ENCODE measurements around the gene PRDM10. TPM values are rescaled to one million over a fixed set of nuclear protein-coding genes. Genes with fewer than 3 reads are reported as not detected.

The PRDM10 gene
- total RNA-seq, 1 experiment from 2014 or later: 18.9 TPM

DNA sequence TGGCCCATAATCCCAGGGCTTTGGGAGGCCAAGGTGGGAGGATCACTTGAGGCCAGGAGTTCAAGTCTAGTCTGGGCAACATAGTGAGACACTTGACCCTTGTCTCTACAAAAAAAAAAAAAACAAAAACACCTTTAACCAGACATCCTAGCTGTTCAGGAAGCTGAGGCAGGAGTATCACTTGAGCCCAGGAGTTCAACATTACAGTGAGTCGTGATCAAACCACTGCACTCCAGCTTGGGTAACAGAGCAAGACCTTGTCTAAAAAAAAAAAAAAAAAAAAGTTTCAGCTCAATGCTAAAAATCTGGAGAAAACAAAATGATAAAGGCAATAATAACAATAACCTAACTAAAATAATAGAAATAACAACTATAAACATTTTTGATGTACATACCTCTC, 44.5 kb upstream of the PRDM10 start:
- no peak overlapping the region for H3K27ac Mint-ChIP-seq
- no peak overlapping the region for H3K4me3 Mint-ChIP-seq
- peaks cover 3% of the 10 kb centered on the region; the same call in 1 of the 2 replicates for H3K36me3 Mint-ChIP-seq
- no peaks in the 10 kb centered on the region for H3K4me1 Mint-ChIP-seq
- DNase-seq (ENCODE audit: low spot score): no peak
- no peaks in the 10 kb centered on the region; the same call in 1 of the 2 replicates for H3K27me3 Mint-ChIP-seq (ENCODE audit: low read depth)
- CTCF ChIA-PET: no interaction called here
- POLR2A ChIA-PET: no interaction called here
- no peak for ATAC-seq
- peaks cover 10% of the 10 kb centered on the region for H3K9me3 Mint-ChIP-seq
- TF ChIP-seq, protein P1, sequence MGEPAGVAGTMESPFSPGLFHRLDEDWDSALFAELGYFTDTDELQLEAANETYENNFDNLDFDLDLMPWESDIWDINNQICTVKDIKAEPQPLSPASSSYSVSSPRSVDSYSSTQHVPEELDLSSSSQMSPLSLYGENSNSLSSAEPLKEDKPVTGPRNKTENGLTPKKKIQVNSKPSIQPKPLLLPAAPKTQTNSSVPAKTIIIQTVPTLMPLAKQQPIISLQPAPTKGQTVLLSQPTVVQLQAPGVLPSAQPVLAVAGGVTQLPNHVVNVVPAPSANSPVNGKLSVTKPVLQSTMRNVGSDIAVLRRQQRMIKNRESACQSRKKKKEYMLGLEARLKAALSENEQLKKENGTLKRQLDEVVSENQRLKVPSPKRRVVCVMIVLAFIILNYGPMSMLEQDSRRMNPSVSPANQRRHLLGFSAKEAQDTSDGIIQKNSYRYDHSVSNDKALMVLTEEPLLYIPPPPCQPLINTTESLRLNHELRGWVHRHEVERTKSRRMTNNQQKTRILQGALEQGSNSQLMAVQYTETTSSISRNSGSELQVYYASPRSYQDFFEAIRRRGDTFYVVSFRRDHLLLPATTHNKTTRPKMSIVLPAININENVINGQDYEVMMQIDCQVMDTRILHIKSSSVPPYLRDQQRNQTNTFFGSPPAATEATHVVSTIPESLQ (CRISPR knock-in tag; IDR thresholded peaks at IDR 0.05): no peak
- TF ChIP-seq NFATC4 (CRISPR knock-in tag; IDR thresholded peaks at IDR 0.05) (no peak), ZNF138 (CRISPR knock-in tag; conservative IDR thresholded peaks at IDR 0.05) (no peak), ZNF416 (CRISPR knock-in tag; IDR thresholded peaks at IDR 0.05) (no peak), SMAD3 (CRISPR knock-in tag; IDR thresholded peaks at IDR 0.05; ENCODE audit: borderline replicate concordance) (no peak), CREM (CRISPR knock-in tag; IDR thresholded peaks at IDR 0.05) (no peak), NR1H2 (CRISPR knock-in tag; IDR thresholded peaks at IDR 0.05) (no peak), ESRRA (CRISPR knock-in tag; IDR thresholded peaks at IDR 0.05; ENCODE audit: borderline replicate concordance) (no peak), ETV6 (CRISPR knock-in tag; IDR thresholded peaks at IDR 0.05) (no peak), ELF4 (CRISPR knock-in tag; IDR thresholded peaks at IDR 0.05; ENCODE audit: low read depth) (no peak), TP53 (CRISPR knock-in tag; IDR thresholded peaks at IDR 0.05) (no peak)
- TF ChIP-seq, protein P2, sequence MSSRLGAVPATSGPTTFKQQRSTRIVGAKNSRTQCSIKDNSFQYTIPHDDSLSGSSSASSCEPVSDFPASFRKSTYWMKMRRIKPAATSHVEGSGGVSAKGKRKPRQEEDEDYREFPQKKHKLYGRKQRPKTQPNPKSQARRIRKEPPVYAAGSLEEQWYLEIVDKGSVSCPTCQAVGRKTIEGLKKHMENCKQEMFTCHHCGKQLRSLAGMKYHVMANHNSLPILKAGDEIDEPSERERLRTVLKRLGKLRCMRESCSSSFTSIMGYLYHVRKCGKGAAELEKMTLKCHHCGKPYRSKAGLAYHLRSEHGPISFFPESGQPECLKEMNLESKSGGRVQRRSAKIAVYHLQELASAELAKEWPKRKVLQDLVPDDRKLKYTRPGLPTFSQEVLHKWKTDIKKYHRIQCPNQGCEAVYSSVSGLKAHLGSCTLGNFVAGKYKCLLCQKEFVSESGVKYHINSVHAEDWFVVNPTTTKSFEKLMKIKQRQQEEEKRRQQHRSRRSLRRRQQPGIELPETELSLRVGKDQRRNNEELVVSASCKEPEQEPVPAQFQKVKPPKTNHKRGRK (CRISPR knock-in tag; IDR thresholded peaks at IDR 0.05; ENCODE audit: borderline replicate concordance): no peak
- TF ChIP-seq, protein P3, sequence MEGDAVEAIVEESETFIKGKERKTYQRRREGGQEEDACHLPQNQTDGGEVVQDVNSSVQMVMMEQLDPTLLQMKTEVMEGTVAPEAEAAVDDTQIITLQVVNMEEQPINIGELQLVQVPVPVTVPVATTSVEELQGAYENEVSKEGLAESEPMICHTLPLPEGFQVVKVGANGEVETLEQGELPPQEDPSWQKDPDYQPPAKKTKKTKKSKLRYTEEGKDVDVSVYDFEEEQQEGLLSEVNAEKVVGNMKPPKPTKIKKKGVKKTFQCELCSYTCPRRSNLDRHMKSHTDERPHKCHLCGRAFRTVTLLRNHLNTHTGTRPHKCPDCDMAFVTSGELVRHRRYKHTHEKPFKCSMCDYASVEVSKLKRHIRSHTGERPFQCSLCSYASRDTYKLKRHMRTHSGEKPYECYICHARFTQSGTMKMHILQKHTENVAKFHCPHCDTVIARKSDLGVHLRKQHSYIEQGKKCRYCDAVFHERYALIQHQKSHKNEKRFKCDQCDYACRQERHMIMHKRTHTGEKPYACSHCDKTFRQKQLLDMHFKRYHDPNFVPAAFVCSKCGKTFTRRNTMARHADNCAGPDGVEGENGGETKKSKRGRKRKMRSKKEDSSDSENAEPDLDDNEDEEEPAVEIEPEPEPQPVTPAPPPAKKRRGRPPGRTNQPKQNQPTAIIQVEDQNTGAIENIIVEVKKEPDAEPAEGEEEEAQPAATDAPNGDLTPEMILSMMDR (IDR thresholded peaks at IDR 0.05): no peak
- TF ChIP-seq, protein P4, sequence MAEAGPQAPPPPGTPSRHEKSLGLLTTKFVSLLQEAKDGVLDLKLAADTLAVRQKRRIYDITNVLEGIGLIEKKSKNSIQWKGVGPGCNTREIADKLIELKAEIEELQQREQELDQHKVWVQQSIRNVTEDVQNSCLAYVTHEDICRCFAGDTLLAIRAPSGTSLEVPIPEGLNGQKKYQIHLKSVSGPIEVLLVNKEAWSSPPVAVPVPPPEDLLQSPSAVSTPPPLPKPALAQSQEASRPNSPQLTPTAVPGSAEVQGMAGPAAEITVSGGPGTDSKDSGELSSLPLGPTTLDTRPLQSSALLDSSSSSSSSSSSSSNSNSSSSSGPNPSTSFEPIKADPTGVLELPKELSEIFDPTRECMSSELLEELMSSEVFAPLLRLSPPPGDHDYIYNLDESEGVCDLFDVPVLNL (CRISPR knock-in tag; IDR thresholded peaks at IDR 0.05; ENCODE audit: borderline replicate concordance, low read depth): no peak
- TF ChIP-seq, protein P5, sequence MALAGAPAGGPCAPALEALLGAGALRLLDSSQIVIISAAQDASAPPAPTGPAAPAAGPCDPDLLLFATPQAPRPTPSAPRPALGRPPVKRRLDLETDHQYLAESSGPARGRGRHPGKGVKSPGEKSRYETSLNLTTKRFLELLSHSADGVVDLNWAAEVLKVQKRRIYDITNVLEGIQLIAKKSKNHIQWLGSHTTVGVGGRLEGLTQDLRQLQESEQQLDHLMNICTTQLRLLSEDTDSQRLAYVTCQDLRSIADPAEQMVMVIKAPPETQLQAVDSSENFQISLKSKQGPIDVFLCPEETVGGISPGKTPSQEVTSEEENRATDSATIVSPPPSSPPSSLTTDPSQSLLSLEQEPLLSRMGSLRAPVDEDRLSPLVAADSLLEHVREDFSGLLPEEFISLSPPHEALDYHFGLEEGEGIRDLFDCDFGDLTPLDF (CRISPR knock-in tag; IDR thresholded peaks at IDR 0.05): no peak
- TF ChIP-seq, protein P6, sequence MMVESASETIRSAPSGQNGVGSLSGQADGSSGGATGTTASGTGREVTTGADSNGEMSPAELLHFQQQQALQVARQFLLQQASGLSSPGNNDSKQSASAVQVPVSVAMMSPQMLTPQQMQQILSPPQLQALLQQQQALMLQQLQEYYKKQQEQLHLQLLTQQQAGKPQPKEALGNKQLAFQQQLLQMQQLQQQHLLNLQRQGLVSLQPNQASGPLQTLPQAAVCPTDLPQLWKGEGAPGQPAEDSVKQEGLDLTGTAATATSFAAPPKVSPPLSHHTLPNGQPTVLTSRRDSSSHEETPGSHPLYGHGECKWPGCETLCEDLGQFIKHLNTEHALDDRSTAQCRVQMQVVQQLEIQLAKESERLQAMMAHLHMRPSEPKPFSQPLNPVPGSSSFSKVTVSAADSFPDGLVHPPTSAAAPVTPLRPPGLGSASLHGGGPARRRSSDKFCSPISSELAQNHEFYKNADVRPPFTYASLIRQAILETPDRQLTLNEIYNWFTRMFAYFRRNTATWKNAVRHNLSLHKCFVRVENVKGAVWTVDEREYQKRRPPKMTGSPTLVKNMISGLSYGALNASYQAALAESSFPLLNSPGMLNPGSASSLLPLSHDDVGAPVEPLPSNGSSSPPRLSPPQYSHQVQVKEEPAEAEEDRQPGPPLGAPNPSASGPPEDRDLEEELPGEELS (CRISPR knock-in tag; IDR thresholded peaks at IDR 0.05): no peak
- TF ChIP-seq, protein P7, sequence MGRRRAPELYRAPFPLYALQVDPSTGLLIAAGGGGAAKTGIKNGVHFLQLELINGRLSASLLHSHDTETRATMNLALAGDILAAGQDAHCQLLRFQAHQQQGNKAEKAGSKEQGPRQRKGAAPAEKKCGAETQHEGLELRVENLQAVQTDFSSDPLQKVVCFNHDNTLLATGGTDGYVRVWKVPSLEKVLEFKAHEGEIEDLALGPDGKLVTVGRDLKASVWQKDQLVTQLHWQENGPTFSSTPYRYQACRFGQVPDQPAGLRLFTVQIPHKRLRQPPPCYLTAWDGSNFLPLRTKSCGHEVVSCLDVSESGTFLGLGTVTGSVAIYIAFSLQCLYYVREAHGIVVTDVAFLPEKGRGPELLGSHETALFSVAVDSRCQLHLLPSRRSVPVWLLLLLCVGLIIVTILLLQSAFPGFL (CRISPR knock-in tag; IDR thresholded peaks at IDR 0.05; ENCODE audit: borderline replicate concordance): no peak
- TF ChIP-seq, protein P8, sequence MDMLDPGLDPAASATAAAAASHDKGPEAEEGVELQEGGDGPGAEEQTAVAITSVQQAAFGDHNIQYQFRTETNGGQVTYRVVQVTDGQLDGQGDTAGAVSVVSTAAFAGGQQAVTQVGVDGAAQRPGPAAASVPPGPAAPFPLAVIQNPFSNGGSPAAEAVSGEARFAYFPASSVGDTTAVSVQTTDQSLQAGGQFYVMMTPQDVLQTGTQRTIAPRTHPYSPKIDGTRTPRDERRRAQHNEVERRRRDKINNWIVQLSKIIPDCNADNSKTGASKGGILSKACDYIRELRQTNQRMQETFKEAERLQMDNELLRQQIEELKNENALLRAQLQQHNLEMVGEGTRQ (CRISPR knock-in tag; IDR thresholded peaks at IDR 0.05): no peak
- TF ChIP-seq, protein P9, sequence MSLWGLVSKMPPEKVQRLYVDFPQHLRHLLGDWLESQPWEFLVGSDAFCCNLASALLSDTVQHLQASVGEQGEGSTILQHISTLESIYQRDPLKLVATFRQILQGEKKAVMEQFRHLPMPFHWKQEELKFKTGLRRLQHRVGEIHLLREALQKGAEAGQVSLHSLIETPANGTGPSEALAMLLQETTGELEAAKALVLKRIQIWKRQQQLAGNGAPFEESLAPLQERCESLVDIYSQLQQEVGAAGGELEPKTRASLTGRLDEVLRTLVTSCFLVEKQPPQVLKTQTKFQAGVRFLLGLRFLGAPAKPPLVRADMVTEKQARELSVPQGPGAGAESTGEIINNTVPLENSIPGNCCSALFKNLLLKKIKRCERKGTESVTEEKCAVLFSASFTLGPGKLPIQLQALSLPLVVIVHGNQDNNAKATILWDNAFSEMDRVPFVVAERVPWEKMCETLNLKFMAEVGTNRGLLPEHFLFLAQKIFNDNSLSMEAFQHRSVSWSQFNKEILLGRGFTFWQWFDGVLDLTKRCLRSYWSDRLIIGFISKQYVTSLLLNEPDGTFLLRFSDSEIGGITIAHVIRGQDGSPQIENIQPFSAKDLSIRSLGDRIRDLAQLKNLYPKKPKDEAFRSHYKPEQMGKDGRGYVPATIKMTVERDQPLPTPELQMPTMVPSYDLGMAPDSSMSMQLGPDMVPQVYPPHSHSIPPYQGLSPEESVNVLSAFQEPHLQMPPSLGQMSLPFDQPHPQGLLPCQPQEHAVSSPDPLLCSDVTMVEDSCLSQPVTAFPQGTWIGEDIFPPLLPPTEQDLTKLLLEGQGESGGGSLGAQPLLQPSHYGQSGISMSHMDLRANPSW (CRISPR knock-in tag; conservative IDR thresholded peaks at IDR 0.05; ENCODE audit: low read depth): no peak
